Caco-2 (cell line): ENCODE results near the gene BLOC1S1. TPM values are rescaled to one million over a fixed set of nuclear protein-coding genes. Genes with fewer than 3 reads are reported as not detected.

Experiments used
- BruUV-seq: library from RNA; stranded (reverse); fragments of 400-500 nt; replicated peaks from 2 replicates; lab custom pipeline; 2021; lab: Mats Ljungman, UMichigan
- CTCF ChIA-PET: fragments of 300-600 bp; sonication (Branson Sonifier 250); formaldehyde crosslinking; loops from one replicate; lab custom pipeline; 2022; ENCODE audit warnings: antibody characterized with exemption; lab: Charles Lee
- POLR2A ChIA-PET: fragments of 300-600 bp; sonication (Branson Sonifier 250); formaldehyde crosslinking; loops from one replicate; lab custom pipeline; 2022; ENCODE audit warnings: antibody characterized with exemption; lab: Charles Lee
- DNase-seq, 2 experiments: peaks; one replicate each; pipeline versions ENCODE4 v3.0.0 to v3.0.0-alpha.2; 2020 to 2022
- H3K27me3 ChIP-seq: replicated peaks from 2 replicates; pipeline ENCODE4 v1.6.0; 2011; ENCODE audit warnings: low read length; ENCODE audit not compliant: control insufficient read depth, insufficient read depth
- H3K36me3 ChIP-seq: 2 replicates; pipeline ENCODE4 v1.5.1; 2011; ENCODE audit warnings: low read length; ENCODE audit not compliant: control insufficient read depth, insufficient read depth
- H3K4me1 ChIP-seq: fragments of 250-450 bp; sonication (Bioruptor Pico); 2 replicates; pipeline ENCODE4 v1.5.1; 2020; ENCODE audit warnings: mild to moderate bottlenecking
- H3K4me3 ChIP-seq: 2 replicates; pipeline ENCODE4 v1.5.1; 2011; ENCODE audit warnings: low read depth, mild to moderate bottlenecking, control low read depth, low read length
- H3K9me3 ChIP-seq: fragments of 250-450 bp; sonication (Bioruptor Pico); 2 replicates; pipeline ENCODE4 v1.5.1; 2020; ENCODE audit warnings: mild to moderate bottlenecking, moderate library complexity
- H3K27ac Mint-ChIP-seq: one replicate; pipeline ENCODE4 v1.8.0; 2022; ENCODE audit warnings: mixed read lengths; ENCODE audit not compliant: unreplicated experiment
- H3K27me3 Mint-ChIP-seq: one replicate; pipeline ENCODE4 v1.8.0; 2022; ENCODE audit warnings: mixed read lengths; ENCODE audit not compliant: insufficient read depth, unreplicated experiment
- H3K36me3 Mint-ChIP-seq: one replicate; pipeline ENCODE4 v1.8.0; 2022; ENCODE audit warnings: mild to moderate bottlenecking, mixed read lengths; ENCODE audit not compliant: insufficient read depth, unreplicated experiment
- H3K4me1 Mint-ChIP-seq: one replicate; pipeline ENCODE4 v1.8.0; 2022; ENCODE audit warnings: low read depth, mixed read lengths; ENCODE audit not compliant: unreplicated experiment
- H3K4me3 Mint-ChIP-seq: one replicate; pipeline ENCODE4 v1.8.0; 2022; ENCODE audit warnings: mild to moderate bottlenecking, moderate library complexity, mixed read lengths; ENCODE audit not compliant: unreplicated experiment
- H3K9me3 Mint-ChIP-seq: one replicate; pipeline ENCODE4 v1.8.0; 2022; ENCODE audit warnings: mixed read lengths; ENCODE audit not compliant: unreplicated experiment
- CTCF ChIP-seq, 2 experiments: fragments of 200-600 bp in 1 of 2; IDR thresholded peaks; 1 replicate in 1 of 2; 2 replicates in 1 of 2; pipeline versions ENCODE4 v1.5.1 to v1.8.0; 2011 to 2022; ENCODE audit warnings: antibody characterized with exemption in 1 of 2, control low read depth in 1 of 2, inconsistent platforms in 1 of 2, low read depth in 1 of 2, low read length in 1 of 2, mild to moderate bottlenecking in 1 of 2, moderate library complexity in 1 of 2; ENCODE audit not compliant: insufficient read depth in 1 of 2, severe bottlenecking in 1 of 2, unreplicated experiment in 1 of 2
- intact Hi-C: fragments of 100-400 bp; cut with micrococcal nuclease; formaldehyde crosslinking; loops from one replicate; pipeline ENCODE4 v1.10.0; 2022; ENCODE audit not compliant: unreplicated experiment
- total RNA-seq: library from RNA; stranded (reverse); gene quantifications from 2 replicates; pipeline ENCODE4 v1.2.3, GENCODE V29; 2022

BLOC1S1 gene
- total RNA-seq, 1 experiment from 2014 or later: 73.7 TPM

DNA sequence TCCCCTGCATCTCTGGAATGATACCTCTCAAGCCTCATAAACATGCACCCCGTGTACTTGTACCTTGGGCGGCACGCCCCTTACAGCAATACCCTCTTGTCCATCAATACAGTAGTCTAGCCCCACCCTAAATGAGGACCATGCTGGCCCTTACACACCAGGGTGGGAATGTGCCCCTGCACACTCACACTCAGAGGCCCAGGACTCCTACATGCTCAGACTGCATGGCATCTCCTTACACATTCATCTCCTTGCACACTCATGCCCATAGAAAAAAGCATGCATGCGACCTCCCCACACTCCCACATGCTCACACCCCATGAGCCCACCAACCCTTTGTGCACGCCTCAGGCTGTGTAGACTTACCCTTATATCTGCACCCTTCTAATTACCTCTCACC, 30.2 kb upstream of the BLOC1S1 start:
- Mint-ChIP-seq H3K4me3 (no peak overlapping the region), H3K9me3 (no peaks in the 10 kb centered on the region), H3K36me3 (peaks cover 5% of the 10 kb centered on the region), H3K4me1 (peaks cover 8% of the 10 kb centered on the region), H3K27ac (no peak overlapping the region), H3K27me3 (no peaks in the 10 kb centered on the region)
- CTCF ChIA-PET: no interaction called here
- intact Hi-C loops: no loop called here
- no peaks in the 10 kb centered on the region for H3K27me3 ChIP-seq
- no peak for TF ChIP-seq CTCF (IDR thresholded peaks at IDR 0.05; ENCODE audit: insufficient read depth in 1 of 2, low read depth in 1 of 2, low read length in 1 of 2, severe bottlenecking in 1 of 2, unreplicated experiment in 1 of 2)
- POLR2A ChIA-PET: no interaction called here
- no peak for DNase-seq
- BruUV-seq: no TSS peak
- no peak overlapping the region for H3K4me3 ChIP-seq
- peaks cover 3% of the 10 kb centered on the region for H3K36me3 ChIP-seq
- H3K4me1 ChIP-seq: peaks cover 4% of the 10 kb centered on the region; the same call in 1 of the 2 replicates
- no peaks in the 10 kb centered on the region for H3K9me3 ChIP-seq

DNA sequence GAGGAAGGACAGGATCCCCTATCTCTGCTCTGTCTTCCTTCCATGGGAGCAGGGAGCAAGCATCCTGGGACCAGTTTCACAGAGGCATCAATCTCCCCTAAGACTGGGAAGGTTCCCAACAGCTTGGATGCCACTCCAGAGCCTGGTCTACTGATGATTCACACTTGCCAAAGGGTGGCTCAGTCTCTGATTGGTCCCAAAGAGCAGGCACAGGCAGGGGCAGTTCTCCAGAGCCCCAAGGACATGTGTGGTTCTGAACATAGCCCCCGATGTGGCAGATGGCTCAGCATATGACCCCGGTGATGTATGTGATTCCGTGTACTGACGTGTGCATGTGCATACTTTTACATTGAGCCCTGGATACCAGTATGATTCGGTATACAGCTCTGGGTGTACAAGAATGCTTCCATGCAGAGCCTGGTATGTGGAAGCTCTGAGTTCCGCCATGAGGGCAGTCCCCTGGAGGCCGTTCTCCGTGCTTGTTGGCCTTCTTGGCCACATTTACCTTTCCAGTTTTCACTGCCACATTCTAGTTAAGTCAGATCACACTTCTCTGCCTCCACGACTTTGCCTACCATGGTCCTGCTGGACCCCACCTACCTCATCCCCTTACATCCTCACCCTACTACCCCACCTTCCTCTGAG, 29.4 kb upstream of the BLOC1S1 start:
- H3K4me1 Mint-ChIP-seq: peaks cover 8% of the 10 kb centered on the region
- Histone ChIP-seq H3K4me3 (no peak overlapping the region), H3K36me3 (peaks cover 3% of the 10 kb centered on the region), H3K9me3 (no peaks in the 10 kb centered on the region), H3K4me1 (peaks cover 4% of the 10 kb centered on the region; the same call in 1 of the 2 replicates), H3K27me3 (no peaks in the 10 kb centered on the region)
- no TSS peak for BruUV-seq
- no peak for TF ChIP-seq CTCF (IDR thresholded peaks at IDR 0.05; ENCODE audit: insufficient read depth in 1 of 2, low read depth in 1 of 2, low read length in 1 of 2, severe bottlenecking in 1 of 2, unreplicated experiment in 1 of 2)
- H3K36me3 Mint-ChIP-seq: peaks cover 3% of the 10 kb centered on the region
- H3K4me3 Mint-ChIP-seq: no peak overlapping the region
- intact Hi-C loops: no loop called here
- H3K27ac Mint-ChIP-seq: no peak overlapping the region
- H3K27me3 Mint-ChIP-seq: no peaks in the 10 kb centered on the region
- POLR2A ChIA-PET: no interaction called here
- CTCF ChIA-PET: no interaction called here
- no peak for DNase-seq
- H3K9me3 Mint-ChIP-seq: no peaks in the 10 kb centered on the region

DNA sequence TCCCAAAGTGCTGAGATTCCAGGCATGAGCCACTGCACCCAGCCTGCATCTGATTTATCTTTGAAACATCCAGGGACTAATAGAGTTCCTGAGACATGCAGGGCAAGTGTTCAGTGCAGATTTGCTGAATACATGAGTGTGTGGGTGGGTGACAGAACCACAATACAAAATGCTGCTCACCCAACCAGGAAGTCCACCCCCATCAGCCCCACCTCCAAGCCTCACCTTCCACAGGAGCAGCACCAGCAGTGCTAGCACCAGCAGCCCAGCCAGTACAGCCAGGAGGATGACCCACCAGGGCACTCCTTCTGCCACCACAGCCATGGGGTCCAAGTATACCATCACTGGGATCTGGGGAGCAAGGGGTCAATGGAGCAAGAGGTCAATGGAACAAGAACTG, 28.1 kb upstream of the BLOC1S1 start:
- Histone ChIP-seq H3K9me3 (no peaks in the 10 kb centered on the region), H3K4me3 (no peak overlapping the region), H3K4me1 (peaks cover 3% of the 10 kb centered on the region; the same call in 1 of the 2 replicates), H3K27me3 (no peaks in the 10 kb centered on the region), H3K36me3 (peaks cover 3% of the 10 kb centered on the region)
- no peak for DNase-seq
- H3K27me3 Mint-ChIP-seq: no peaks in the 10 kb centered on the region
- ChIA-PET CTCF (no interaction called here), POLR2A (no interaction called here)
- H3K9me3 Mint-ChIP-seq: no peaks in the 10 kb centered on the region
- no peak for TF ChIP-seq CTCF (IDR thresholded peaks at IDR 0.05; ENCODE audit: insufficient read depth in 1 of 2, low read depth in 1 of 2, low read length in 1 of 2, severe bottlenecking in 1 of 2, unreplicated experiment in 1 of 2)
- BruUV-seq: no TSS peak
- intact Hi-C loops: no loop called here
- H3K36me3 Mint-ChIP-seq: no peaks in the 10 kb centered on the region
- peaks cover 4% of the 10 kb centered on the region for H3K4me1 Mint-ChIP-seq
- no peak overlapping the region for H3K4me3 Mint-ChIP-seq
- H3K27ac Mint-ChIP-seq: no peak overlapping the region
